GM10248 (cell line): ENCODE measurements around the gene LRRC70.

Experiments
- CTCF ChIA-PET: fragments of 300-600 bp; sonication (Branson Sonifier 250); formaldehyde crosslinking; extraction: SDS; loops from one replicate; lab custom pipeline; 2021; ENCODE audit warnings: antibody characterized with exemption; lab: Yijun Ruan, JAX
- POLR2A ChIA-PET: fragments of 350-650 bp; sonication (Branson Sonifier 250); formaldehyde crosslinking; extraction: SDS; loops from one replicate; lab custom pipeline; 2020; ENCODE audit warnings: antibody characterized with exemption; lab: Yijun Ruan, JAX
- DNase-seq: peaks from one replicate; pipeline ENCODE4 v3.0.0; 2012; ENCODE audit errors: extremely low spot score
- CTCF ChIP-seq: IDR thresholded peaks from 2 replicates; pipeline ENCODE4 v1.5.1; 2012; ENCODE audit warnings: mild to moderate bottlenecking, low read depth; ENCODE audit errors: extremely low read depth, missing control alignments, control extremely low read depth

The LRRC70 gene

GRCh38 chr5:62538017-62538942 lies 40.3 kb upstream of the LRRC70 start:
- DNase-seq: peak; percentile 7
- TF ChIP-seq CTCF: no peak
- POLR2A ChIA-PET: no interaction called here
- CTCF ChIA-PET: interaction anchor here (0.9 to 1.0 kb wide), 2 partner anchors 14 to 36 kb away, joined by 3 read pairs; no protein-coding TSS in a partner anchor

GRCh38 chr5:62542720-62543119 lies 35.9 kb upstream of the LRRC70 start:
- ChIA-PET POLR2A (no interaction called here), CTCF (interaction anchor here (0.8 to 1.9 kb wide), 2 partner anchors 9 to 14 kb away, joined by 3 to 4 read pairs; no protein-coding TSS in a partner anchor)
- no peak for DNase-seq
- no peak for TF ChIP-seq CTCF

GRCh38 chr5:62547945-62548630 lies 30.5 kb upstream of the LRRC70 start:
- TF ChIP-seq CTCF: no peak
- ChIA-PET POLR2A (no interaction called here), CTCF (interaction anchor here (0.8 to 1.2 kb wide), 2 partner anchors 9 to 10 kb away, joined by 3 to 5 read pairs; no protein-coding TSS in a partner anchor)
- no peak for DNase-seq

- ChIA-PET CTCF (no interaction called here), POLR2A (no interaction called here)
- TF ChIP-seq CTCF: no peak
- DNase-seq: no peak
Measured at GRCh38 chr5:62550103-62550502, 28.5 kb upstream of the LRRC70 start.

GRCh38 chr5:62555930-62556329 lies 22.7 kb upstream of the LRRC70 start:
- POLR2A ChIA-PET: no interaction called here
- DNase-seq: no peak
- CTCF ChIA-PET: interaction anchor here (1.6 kb wide), 1 partner anchor 31 kb away, joined by 5 read pairs; no protein-coding TSS in a partner anchor
- TF ChIP-seq CTCF: no peak

GRCh38 chr5:62558941-62559340 lies 19.7 kb upstream of the LRRC70 start:
- TF ChIP-seq CTCF: no peak
- DNase-seq: no peak
- POLR2A ChIA-PET: no interaction called here
- CTCF ChIA-PET: no interaction called here
